NCI-H1092 treated with DMSO at 0.1 percent for 48 hours (cell line): Measurements from ENCODE around the gene CAMSAP1.

ENCODE experiments used
- DNase-seq: peaks from one replicate; lab custom pipeline; 2025; lab: John Stamatoyannopoulos, UW

Gene CAMSAP1

DNA sequence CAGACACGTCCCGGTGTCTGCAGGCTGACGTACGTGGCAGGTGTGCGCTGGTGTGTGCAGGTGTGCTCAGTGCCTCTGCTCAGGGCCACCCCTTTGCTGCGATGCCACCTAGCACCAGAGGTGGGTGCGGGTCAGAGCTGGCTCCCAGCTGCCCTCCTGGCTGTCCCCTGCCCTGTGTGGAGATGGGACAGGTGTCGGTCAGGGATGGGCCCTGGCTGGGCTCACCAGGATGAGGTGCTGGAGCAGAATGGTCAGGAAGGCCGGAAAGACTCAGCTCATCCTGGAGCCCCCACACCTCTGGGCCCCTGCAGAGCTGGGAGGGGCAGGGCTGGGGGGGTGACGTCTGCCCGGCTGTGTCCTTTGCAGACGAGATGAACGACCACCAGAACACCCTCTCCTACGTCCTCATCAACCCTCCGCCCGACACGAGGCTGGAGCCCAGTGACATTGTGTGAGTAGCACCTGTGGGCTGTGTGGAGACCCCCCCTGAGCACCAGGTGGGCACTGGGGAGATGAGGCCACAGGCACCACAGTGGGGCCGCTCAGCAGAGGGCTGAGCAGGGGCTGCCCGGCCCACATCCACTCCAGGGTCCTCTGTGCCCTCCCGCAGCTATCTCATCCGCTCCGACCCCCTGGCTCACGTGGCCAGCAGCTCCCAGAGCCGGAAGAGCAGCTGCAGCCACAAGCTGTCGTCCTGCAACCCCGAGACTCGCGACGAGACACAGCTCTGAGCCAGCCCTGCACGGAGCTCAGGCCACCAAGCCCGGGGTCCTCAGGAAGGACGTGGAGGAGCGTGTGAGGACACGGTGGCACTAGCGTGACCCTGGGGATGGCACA lies 115.7 kb downstream of the CAMSAP1 start:
- no peak for DNase-seq

DNA sequence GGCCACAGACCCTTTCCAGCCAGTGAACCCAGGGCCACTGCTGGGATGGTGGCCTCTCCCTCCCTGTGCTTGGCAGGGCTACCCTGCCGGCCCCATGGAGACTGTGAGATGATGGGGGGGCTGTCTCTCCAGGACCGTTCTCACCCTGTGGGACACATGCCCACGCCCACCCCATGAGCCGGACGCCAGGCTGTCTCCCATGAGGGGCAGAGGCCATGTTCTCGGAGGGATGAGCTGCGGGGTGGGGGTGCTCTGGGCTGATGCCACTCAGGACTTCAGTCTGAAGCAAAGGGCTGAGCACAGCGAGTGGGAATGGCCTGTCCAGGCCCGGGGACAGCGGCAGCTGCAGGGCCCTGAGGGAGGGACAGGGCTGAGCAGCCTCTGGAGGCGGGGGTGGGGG lies 116.5 kb downstream of the CAMSAP1 start:
- DNase-seq = no peak

DNA sequence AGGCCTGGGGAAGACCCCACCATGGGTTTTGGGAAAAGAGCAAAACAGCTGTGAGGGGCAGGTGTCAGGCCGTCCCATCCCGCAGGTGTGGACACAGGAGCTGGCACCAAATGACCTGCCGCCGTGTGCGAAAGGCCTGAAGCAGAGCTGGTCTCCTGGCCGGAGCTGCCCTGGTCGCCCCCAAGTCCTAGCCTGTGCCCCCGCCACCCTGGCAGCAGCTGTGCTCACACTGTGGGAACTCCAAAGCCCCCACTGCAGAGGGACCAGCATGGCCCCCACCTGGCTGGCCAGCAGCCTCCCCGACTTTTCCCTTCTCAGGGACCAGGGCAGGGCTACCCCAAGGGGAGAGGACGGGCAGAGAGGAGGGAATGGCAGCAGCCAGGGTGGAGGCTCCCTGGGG lies 117.0 kb downstream of the CAMSAP1 start:
- no peak for DNase-seq

DNA sequence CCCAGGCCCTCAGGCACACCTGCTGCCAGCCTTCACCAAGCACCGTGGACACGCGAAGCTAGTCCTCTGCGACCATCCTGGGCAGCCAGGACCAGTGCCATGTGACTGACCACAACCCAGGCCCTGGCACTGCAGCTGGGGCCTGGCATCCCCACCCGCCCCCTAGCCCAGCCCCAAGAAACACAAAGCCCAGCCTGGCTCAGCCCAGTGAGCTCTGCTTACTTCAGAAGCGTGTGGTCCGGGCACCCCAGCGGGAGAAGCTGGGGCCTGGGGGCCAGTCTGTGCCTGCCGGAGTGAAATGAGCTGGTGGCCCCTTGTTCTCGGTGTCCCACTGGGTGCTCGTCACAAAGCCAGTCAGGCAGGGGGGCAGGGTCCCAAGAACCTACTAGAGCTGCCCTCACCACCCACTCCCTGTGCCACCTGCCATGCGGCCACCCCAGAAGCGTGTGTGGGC lies 117.5 kb downstream of the CAMSAP1 start:
- DNase-seq = no peak

DNA sequence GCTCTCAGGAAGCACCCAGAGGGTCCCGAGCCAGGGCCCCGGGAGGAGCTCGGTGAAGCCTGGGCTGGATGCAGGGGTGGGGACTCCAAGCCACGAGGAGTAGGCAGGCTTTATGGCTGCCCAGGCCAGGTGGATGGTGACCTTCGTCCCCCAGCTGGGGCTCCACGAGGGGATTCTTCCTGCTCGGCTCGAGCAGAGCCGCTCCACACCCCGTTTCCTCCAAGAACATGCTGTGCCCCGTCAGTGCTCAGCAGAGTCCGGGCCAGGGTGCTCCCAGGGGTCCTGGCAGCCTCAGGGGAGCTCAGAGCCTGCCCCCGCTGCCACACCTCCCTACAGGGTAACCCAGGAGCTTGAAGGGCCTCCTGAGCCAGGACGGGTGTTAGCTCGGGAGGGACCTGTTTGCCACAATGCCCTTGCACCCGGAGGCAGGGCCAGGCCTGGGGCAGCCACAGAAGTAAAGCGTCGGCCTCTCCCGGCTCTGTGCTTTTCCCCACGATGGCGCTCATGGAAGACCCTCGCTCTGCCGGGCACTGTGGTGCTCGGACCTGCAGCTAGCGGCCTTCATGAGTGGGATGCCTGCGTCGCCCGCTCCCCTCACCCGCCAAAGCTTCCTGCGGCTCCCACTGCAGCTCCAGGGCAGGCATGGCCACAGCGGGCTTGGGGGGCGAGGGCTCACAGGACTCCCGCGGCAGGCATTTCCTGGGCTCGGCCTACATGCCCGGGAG lies 118.6 kb downstream of the CAMSAP1 start:
- no peak for DNase-seq

DNA sequence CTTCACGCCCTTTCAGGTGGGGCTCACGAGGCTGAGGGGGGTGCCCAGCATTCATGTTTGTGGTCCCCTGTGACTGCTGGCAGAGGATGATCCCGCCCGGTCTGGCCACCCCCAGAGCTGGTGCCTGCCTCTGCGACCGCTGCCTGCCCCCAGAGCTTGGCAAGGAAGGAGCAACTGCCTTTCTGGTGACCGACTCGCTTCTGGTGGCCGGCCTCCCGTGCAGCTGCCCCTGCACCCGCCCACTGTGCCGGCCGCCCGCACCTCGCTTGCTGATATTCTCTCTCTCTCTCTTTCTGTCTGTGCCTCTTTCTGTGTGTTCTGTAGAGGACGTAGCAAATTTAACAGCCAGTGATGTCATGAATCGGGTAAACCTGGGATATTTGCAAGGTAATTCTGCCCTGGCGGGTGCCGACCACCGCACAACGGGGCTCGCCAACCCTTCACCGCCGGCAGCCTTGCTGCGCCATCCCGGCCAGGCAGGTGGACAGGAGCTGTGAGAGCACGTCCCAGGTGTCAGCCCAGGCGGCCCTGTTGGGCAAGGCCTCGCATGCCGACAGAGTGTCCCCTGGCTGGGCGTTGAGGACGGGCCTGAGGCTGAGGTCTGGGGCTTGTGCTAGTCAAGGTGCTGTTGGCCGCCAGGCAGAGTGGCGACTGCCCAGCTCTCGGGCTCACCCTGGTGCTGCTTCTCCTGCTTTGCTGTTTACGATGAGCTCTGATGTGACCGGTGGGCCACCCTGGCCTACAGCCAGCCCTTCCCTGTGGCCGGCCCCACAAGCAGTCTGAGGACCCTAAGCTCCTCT lies 119.4 kb downstream of the CAMSAP1 start:
- no peak for DNase-seq

DNA sequence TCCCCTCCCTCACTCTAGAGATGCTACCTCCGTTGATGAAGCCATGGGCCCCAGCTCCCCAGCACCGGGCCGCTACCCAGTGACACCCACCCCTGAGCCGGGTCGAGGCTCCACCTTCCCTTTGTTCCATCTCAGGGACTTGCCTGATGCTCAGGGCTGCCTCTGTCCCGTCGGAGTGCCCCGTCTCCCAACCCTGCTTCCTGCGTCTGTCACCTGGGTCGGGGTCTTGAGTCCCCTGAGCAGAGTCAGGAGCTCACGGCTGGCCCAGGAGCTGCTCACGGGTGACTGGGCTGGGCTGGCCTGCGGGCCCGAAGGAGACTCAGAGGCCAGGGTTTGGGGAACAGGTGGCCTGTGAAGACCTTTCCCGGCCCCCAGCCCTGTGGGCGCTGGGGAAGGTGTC lies 120.0 kb downstream of the CAMSAP1 start:
- no peak for DNase-seq

DNA sequence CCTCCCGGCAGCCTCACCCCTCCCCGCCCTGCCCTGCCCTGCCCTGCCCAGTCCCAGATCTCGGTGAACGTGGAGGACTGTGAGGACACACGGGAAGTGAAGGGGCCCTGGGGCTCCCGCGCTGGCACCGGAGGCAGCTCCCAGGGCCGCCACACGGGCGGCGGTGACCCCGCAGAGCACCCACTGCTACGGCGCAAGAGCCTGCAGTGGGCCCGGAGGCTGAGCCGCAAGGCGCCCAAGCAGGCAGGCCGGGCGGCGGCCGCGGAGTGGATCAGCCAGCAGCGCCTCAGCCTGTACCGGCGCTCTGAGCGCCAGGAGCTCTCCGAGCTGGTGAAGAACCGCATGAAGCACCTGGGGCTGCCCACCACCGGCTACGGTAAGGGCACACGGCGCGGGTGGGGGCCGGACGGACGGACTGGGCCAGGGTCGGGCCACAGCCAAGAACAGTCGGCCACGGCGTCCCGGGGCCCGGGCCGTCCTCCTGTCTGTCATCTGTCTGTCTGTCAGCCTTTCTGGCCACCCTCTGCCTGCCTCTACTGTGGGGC lies 121.1 kb downstream of the CAMSAP1 start:
- DNase-seq = no peak

DNA sequence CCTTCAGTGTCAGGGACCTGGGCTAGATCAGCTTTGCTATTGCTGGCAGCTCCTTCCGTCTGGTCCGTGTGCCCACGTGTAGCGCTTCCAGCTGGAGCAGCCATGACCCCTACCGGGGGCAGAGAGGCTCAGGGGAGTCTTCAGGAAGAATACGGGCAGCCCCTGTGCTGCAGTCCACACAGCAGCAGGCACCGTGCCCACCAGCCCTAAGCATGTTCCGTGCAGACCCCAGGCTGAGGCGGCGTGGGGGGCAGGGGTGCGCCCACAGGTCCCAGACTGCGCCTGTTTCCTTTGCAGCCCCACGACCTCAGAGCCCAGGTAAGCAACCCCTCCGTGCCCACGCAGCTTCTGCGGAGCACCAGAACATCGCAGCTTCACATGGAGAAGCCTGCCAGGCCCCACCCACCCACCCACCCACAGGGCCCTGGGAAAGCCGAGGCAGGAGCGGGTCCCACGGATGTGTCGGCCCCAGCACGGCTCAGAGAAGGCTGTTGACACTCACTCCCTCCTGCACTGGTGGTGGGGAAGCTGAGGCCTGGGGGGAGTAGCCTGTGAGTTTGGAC lies 122.3 kb downstream of the CAMSAP1 start:
- DNase-seq = no peak

DNA sequence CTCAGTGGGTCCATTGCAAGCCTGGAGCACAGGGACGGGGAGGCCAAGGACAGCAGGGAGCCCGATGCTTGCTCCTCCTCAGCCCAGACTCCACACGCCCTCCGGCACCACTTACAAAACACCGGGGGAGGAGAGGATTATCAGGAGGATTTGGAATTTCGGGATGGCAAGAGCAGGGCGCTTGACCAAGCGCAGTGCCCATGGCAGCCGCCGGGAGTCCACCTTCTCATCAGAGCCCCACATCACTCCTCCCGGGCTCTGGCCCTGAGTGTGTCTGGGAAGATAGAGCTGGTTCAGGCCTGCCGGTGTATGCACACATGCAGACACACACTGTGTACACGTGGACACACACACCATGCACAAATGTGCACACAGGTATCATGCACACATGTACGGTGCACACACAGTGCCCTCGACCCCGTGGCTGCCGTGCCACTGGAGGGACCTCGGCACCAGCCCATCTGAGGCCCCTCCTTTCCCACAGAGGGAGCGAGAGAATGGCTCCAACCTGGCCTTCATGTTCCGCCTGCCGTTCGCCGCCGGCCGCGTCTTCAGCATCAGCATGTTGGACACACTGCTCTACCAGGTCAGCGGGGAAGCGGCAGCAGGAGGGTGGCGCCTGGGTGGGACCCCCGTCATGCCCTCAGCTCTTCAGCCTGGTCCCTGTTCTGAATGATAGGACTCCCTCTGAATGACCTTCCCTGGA lies 123.7 kb downstream of the CAMSAP1 start:
- no peak for DNase-seq

DNA sequence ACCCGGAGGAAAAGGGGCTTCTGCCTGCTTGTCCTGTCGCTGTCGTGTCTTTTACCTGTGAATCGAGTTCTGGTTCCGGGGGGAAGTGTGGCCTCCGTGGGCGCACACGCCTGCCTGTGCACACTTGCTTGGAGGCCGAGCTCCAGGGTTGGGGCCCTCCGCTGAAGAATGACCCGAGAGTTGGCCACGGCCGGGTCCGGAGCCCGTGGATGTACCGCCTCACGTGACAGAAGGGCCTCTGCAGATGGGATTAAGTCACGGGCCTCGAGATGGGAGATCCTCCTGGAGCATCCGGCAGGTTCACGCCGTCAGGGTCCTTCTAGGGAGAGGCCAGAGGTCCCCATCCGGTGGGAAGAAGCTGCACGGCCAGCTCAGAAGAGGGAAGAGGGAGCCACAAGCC lies 124.4 kb downstream of the CAMSAP1 start:
- DNase-seq = no peak

DNA sequence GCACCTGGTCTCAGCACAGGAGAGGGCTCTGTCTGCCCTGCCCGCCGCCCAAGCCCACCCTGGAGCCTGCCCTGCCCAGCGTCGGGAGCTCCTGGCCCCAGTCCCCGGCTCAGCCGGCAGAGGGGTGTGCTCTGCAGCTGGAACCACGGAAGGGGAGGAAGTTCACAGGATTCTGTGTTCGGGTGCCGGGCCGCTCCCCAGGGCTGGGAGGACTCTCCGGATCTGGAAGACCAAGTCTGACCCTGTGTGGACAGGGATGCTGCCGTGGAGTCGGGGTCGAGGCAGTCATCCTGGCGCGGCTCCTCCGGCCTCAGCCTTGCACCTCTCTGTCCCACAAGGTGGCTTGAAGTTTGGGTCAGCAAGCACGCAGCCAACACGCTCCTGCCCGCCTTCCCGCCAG lies 126.7 kb downstream of the CAMSAP1 start:
- no peak for DNase-seq

DNA sequence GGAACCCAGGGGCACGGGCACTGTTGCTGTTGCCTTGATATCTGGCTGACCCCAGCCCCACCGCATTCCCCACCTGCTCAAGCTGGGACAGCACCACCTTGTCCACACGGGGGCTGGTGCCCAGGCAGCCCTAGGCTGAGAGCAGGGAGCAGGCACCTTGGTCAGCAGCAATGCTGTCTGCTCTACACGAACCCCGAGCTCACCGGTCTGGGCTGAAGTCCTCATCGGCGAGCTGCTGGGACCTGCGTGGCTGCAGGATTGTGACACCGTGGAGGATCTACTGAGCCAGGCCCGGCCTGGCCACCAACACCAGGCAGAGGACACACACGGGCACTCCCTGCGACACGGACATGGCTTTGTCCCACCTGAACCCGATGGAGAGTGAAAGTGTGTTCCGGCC lies 127.3 kb downstream of the CAMSAP1 start:
- no peak for DNase-seq

DNA sequence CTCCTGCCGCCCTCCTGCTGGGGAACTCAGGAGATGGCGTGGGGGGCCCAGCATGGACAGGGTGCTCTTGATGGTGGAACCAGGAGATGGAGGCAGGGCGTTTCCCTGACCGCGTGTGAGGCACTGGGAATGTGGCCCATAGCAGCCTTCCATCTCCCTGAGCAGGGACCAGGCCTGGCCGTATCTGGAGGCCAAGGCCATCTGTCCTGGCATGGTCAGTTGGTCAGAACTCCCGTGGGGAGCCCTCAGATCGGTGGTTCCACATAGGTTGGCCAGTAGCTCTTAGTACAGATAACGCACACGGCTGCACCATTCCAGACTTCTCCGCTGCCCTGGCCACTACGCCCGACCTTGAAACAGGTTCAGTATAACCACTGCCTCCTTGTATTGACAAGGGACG lies 127.8 kb downstream of the CAMSAP1 start:
- DNase-seq = no peak

DNA sequence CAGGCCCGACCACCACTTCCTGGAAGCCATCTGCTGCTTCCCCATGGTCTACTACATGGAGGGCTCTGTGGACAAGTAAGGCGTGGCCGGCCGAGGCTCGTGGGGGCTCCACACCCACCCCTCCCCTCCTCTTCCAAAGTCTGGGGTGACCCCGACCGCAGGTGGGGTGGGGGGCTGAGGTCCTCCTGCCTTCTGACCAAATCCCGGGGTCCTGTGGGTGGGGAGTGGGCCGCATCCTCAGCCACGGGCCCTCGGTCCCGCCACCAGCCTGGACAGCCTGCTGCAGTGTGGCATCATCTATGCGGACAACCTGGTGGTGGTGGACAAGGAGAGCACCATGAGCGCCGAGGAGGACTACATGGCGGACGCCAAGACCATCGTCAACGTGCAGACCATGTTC lies 128.9 kb downstream of the CAMSAP1 start:
- DNase-seq = no peak

DNA sequence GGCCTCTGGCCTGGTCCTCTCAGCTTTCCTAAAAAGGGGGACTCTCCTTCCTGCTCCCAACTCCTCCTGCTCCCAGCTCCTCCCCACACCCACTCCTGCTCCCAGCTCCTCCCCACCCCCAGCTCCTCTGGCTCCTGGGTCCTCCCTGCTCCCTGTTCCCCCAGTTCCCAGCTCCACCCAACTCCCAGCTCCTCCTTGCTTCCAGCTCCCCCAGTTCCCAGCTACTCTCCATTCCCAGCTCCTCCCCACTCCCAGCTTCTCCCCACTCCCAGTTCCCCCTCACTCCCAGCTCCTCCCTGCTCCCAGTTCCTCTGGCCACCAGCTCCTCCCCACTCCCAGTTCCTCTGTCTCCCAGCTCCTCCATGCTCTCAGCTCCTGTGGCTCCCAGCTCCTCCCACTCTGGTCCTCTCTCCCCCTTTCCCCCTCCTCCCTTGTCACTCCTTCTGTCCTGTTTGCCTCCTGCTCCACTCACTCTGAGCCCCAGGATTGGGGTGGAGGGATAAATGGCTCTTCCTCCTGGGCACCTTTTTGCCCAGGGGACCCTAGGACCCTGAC lies 129.6 kb downstream of the CAMSAP1 start:
- no peak for DNase-seq

DNA sequence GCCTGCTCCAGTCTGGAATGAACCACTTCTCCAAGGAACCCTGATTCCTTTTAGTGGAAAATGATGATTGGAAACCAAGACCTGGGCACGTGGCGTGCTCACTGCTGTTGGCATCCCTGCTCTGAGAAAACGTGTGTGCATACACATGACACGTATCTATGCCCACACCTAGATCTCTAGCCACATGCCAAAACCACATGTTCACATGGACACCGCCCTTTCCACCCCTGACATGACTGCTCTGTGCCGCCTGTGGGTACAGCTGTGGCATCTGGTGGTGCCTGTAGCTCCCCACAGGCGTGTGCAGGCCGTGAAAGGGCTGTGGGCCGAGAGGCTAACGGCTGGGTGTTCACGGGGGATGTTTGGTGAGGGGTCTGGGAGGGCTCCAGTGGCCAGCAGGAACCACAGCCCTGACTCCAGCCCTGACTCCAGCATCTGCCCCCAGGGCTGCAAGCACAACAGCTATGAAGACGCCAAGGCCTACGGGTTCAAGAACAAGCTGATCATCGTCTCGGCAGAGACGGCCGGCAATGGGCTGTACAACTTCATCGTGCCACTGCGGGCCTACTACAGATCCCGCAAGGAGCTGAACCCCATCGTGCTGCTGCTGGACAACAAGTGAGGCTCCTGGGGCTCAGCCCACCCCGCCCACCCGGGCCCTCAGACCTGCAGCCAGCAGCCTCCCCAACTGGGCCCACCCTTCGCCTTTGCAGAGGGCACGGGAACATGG lies 130.3 kb downstream of the CAMSAP1 start:
- DNase-seq = no peak

DNA sequence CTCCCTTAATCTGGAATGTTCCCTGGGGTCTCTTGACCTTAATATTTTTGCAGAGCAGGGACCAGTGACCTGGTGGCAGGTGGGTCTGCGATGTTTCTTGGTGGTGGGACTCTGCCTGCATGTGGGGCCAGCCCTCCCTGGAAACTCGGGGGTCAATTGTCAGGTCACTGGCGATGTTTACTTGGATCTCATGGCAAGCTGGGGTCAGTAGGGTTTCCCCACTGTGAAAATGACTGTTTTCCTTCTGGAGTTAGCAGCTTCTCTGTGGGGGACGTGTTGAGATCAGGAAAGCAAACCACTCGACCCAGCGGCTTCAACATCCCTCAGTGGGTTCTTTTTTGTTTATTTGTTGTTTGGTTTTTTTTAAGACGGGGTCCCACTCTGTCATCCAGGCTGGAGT lies 131.4 kb downstream of the CAMSAP1 start:
- DNase-seq = no peak

DNA sequence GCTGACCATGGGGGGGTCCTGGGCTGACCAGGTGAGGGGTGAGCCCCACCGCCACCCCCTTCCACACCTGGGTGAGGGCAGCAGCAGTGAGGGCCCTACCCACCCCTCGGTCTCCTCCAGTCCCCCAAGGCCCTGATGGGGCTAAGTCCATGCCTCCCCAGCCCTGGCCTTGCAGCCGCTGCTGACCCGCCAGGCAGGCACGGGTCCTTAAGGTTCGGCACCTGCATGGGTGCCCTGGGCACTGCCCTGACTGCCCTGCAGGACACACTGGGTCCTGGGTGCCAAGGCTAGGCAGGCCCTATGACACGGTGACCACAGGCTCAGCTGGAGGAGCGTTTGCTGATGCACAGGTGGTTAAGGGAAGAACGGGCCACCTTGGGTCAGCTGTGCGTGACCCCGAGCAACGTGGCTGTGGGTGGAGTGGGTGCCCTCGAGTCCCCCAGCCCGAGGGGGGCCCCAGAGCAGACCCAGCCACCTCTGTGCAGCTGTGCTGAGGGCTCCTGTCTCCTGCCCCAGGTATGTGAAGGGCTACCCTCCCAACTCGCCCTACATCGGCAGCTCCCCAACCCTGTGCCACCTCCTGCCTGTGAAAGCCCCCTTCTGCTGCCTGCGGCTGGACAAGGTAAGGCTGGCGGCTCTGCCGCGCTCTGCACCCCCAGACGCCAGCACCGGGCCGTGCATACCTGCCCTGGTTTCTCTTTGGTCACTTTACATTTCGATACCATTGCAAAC lies 132.4 kb downstream of the CAMSAP1 start:
- DNase-seq = no peak
